OCI-LY1 (cell line): ENCODE data around the gene TLCD2.
A peak's percentile ranks its signal among the peaks of the same experiment; 100 is the strongest.

Experiments
- H2AFZ ChIP-seq: fragments of 200-600 bp; sonication (generic), shearing (Covaris generic); 2 replicates; pipeline ENCODE4 v1.6.0; 2014; ENCODE audit warnings: antibody characterized with exemption, mild to moderate bottlenecking, low read length
- H3F3A ChIP-seq: fragments of 200-600 bp; sonication (generic), shearing (Covaris generic); 2 replicates; pipeline ENCODE4 v1.6.0; 2014; ENCODE audit warnings: mild to moderate bottlenecking, antibody characterized with exemption, low read length, moderate library complexity; ENCODE audit not compliant: insufficient read depth
- H3K27ac ChIP-seq: fragments of 200-600 bp; sonication (generic); 2 replicates; pipeline ENCODE4 v1.5.1; 2014; ENCODE audit warnings: low read length, mixed run types, mild to moderate bottlenecking, low read depth; ENCODE audit not compliant: poor library complexity, severe bottlenecking
- H3K27me3 ChIP-seq: fragments of 200-600 bp; sonication (generic); 2 replicates; pipeline ENCODE4 v1.6.0; 2014; ENCODE audit warnings: antibody characterized with exemption, mild to moderate bottlenecking, low read length, moderate library complexity; ENCODE audit not compliant: insufficient read depth
- H3K36me3 ChIP-seq: fragments of 200-600 bp; sonication (generic); 2 replicates; pipeline ENCODE4 v1.6.1; 2014; ENCODE audit warnings: mild to moderate bottlenecking, antibody characterized with exemption, low read length, moderate library complexity, mixed read lengths; ENCODE audit not compliant: insufficient read depth
- H3K4me1 ChIP-seq: fragments of 200-600 bp; sonication (generic); 2 replicates; pipeline ENCODE4 v1.5.1; 2014; ENCODE audit warnings: mild to moderate bottlenecking, low read length, moderate library complexity; ENCODE audit not compliant: insufficient read depth, severe bottlenecking
- H3K4me2 ChIP-seq: fragments of 200-600 bp; sonication (generic), shearing (Covaris generic); 2 replicates; pipeline ENCODE4 v1.6.1; 2014; ENCODE audit warnings: low read length
- H3K4me3 ChIP-seq: fragments of 200-600 bp; sonication (generic); 2 replicates; pipeline ENCODE4 v1.5.1; 2014; ENCODE audit warnings: low read length, low read depth, mild to moderate bottlenecking, mixed read lengths; ENCODE audit not compliant: poor library complexity, severe bottlenecking
- H3K79me2 ChIP-seq: fragments of 200-600 bp; shearing (Covaris generic); 2 replicates; pipeline ENCODE4 v1.6.1; 2016; ENCODE audit warnings: mixed run types, low read length, mixed read lengths; ENCODE audit not compliant: insufficient read depth
- H3K9ac ChIP-seq: fragments of 200-600 bp; sonication (generic), shearing (Covaris generic); 2 replicates; pipeline ENCODE4 v1.6.1; 2014; ENCODE audit warnings: mild to moderate bottlenecking, low read length, mixed read lengths
- H3K9me2 ChIP-seq: fragments of 200-600 bp; sonication (generic), shearing (Covaris generic); 2 replicates; pipeline ENCODE4 v1.6.1; 2014; ENCODE audit warnings: low read depth, mild to moderate bottlenecking, low read length, mixed read lengths
- H3K9me3 ChIP-seq: fragments of 200-600 bp; shearing (Covaris generic); 2 replicates; pipeline ENCODE4 v1.6.1; 2014; ENCODE audit warnings: low read length, mixed read lengths
- H4K20me1 ChIP-seq: fragments of 200-600 bp; sonication (generic), shearing (Covaris generic); 2 replicates; pipeline ENCODE4 v1.6.0; 2016; ENCODE audit warnings: mild to moderate bottlenecking, low read length; ENCODE audit not compliant: insufficient read depth
- EZH2 ChIP-seq: fragments of 200-600 bp; sonication (generic), shearing (Covaris generic); IDR thresholded peaks from 2 replicates; pipeline ENCODE4 v1.8.0; 2017; ENCODE audit warnings: borderline replicate concordance, mixed run types, mild to moderate bottlenecking, antibody characterized with exemption, low read length, moderate library complexity, mixed read lengths
- TF ChIP-seq, protein P1 (sequence below): fragments of 200-600 bp; sonication (generic), shearing (Covaris generic); IDR thresholded peaks from 2 replicates; pipeline ENCODE4 v1.5.1; 2017; ENCODE audit warnings: mild to moderate bottlenecking, antibody characterized with exemption, low read length, moderate library complexity, mixed read lengths

TLCD2 gene

GRCh38 chr17:1709971-1710806 is at the start of gene TLCD2:
Gene TLCD2, minus strand, starts transcription at chr17:1710377. Its CDS starts 135 bp downstream, at chr17:1710242.
- no peaks in the 10 kb centered on the region for H3K36me3 ChIP-seq
- H3K9me3 ChIP-seq = no peaks in the 10 kb centered on the region
- no peaks in the 10 kb centered on the region for H3K9me2 ChIP-seq
- H3K79me2 ChIP-seq = no peaks in the 10 kb centered on the region
- H3F3A ChIP-seq = 0 out of 2 replicates have a peak, but pooled peaks cover 4% of the 10 kb centered on the region
- no peak for TF ChIP-seq EZH2
- TF ChIP-seq, protein P1, sequence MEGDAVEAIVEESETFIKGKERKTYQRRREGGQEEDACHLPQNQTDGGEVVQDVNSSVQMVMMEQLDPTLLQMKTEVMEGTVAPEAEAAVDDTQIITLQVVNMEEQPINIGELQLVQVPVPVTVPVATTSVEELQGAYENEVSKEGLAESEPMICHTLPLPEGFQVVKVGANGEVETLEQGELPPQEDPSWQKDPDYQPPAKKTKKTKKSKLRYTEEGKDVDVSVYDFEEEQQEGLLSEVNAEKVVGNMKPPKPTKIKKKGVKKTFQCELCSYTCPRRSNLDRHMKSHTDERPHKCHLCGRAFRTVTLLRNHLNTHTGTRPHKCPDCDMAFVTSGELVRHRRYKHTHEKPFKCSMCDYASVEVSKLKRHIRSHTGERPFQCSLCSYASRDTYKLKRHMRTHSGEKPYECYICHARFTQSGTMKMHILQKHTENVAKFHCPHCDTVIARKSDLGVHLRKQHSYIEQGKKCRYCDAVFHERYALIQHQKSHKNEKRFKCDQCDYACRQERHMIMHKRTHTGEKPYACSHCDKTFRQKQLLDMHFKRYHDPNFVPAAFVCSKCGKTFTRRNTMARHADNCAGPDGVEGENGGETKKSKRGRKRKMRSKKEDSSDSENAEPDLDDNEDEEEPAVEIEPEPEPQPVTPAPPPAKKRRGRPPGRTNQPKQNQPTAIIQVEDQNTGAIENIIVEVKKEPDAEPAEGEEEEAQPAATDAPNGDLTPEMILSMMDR = no peak
- H2AFZ ChIP-seq = no peak within 1 kb of the TSS
- H3K4me1 ChIP-seq = peaks cover 9% of the 10 kb centered on the region
- H3K9ac ChIP-seq = no peak within 1 kb of the TSS
- no peak within 1 kb of the TSS for H3K4me3 ChIP-seq
- no peak within 1 kb of the TSS for H3K27ac ChIP-seq
- H4K20me1 ChIP-seq = no peaks in the 10 kb centered on the region
- peak within 1 kb of the TSS; percentile 21; the same call in 1 of the 2 replicates for H3K4me2 ChIP-seq
- peaks cover 4% of the 10 kb centered on the region; the same call in 1 of the 2 replicates for H3K27me3 ChIP-seq

DNA sequence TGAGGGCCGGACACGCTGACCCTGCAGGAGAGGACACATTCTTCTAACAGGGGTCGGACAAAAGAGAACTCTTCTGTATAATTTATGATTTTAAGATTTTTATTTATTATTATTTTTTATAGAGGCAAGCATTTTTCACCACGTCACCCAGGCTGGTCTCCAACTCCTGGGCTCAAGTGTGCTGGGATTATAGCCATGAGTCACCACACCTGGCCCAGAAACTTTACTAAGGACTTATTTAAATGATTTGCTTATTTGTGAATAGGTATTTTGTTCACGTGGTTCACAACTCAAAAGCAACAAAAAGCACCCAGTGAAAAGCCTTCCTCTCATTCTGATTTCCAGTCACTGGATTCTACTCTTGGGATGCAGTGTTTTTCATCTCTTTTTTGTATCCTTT is 49.4 kb upstream of the TLCD2 start:
- no peaks in the 10 kb centered on the region for H3F3A ChIP-seq
- TF ChIP-seq EZH2 = no peak
- TF ChIP-seq, protein P1 = no peak

GRCh38 chr17:1758807-1759206 is 48.6 kb upstream of the TLCD2 start:
- Histone ChIP-seq H4K20me1 (no peaks in the 10 kb centered on the region), H3F3A (no peaks in the 10 kb centered on the region), H3K27ac (no peak overlapping the region), H3K4me2 (no peak overlapping the region), H3K9ac (no peak overlapping the region), H3K9me3 (no peaks in the 10 kb centered on the region), H3K9me2 (no peaks in the 10 kb centered on the region), H3K36me3 (no peaks in the 10 kb centered on the region), H2AFZ (no peak overlapping the region), H3K27me3 (peaks cover 5% of the 10 kb centered on the region; the same call in 1 of the 2 replicates), H3K4me3 (no peak overlapping the region), H3K4me1 (peaks cover 14% of the 10 kb centered on the region), H3K79me2 (no peaks in the 10 kb centered on the region)
- TF ChIP-seq, protein P1 = no peak
- no peak for TF ChIP-seq EZH2

More for the DNA sequence above, 49.4 kb upstream of the TLCD2 start:
- Histone ChIP-seq H2AFZ (no peak overlapping the region), H3K79me2 (no peaks in the 10 kb centered on the region), H3K9me3 (no peaks in the 10 kb centered on the region), H3K36me3 (no peaks in the 10 kb centered on the region), H3K9ac (no peak overlapping the region), H3K9me2 (no peaks in the 10 kb centered on the region), H3K4me3 (no peak overlapping the region), H3K4me2 (no peak overlapping the region), H4K20me1 (no peaks in the 10 kb centered on the region), H3K4me1 (peaks cover 21% of the 10 kb centered on the region), H3K27me3 (peaks cover 5% of the 10 kb centered on the region; the same call in 1 of the 2 replicates), H3K27ac (no peak overlapping the region)
